Measurements from ENCODE around the gene ANKRD39.

GRCh38 chr2:96809216-96809882, 48.5 kb downstream of the ANKRD39 start:
- TF ChIP-seq POLR2A (IDR thresholded peaks at IDR 0.05) (no peak), CTCF (IDR thresholded peaks at IDR 0.05) (no peak)

Data from adrenal gland (tissue), 5 donors.